ENCODE results near the gene BCL7A.

DNA sequence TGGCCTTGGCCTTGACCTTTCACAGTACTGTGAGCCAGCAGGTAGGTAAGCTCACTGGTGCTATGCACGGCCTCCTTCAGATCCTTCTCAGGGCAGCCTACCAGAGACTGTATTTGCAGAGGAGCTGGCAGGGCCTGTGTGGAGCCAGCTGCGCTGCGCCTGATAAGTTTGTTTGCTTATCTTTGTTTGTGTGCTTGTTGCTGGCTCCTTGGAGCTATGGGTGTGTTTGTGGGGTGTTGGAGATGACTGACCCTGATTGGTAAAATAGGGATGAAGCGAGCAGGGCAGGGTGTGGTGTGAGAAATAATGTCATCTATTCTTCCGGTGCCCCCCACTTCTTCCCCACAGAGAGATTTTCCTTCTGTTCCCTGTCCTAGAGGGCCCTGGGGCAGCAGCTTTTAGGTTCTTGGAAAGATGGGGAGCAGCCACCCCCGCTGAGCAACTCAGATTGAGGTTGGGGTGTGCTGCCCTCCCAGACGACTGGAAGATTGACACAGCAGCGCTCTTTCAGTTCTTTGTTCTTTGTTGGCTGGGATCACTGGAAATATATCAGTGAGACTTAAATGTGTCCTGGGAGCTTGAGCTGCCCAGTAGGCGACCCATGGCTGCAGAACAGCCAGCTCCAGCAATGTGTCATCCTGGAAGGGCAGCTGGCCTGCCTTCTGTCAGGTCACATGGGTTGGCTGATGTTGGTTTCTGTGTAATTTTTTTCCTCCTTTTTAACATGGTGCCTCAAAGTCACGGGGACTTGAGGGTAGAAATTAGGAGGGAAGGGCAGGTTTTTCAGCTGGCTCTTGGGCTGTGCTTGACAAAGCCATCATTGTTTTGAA, 76.5 kb downstream of the BCL7A start:
- TF ChIP-seq, protein P1, sequence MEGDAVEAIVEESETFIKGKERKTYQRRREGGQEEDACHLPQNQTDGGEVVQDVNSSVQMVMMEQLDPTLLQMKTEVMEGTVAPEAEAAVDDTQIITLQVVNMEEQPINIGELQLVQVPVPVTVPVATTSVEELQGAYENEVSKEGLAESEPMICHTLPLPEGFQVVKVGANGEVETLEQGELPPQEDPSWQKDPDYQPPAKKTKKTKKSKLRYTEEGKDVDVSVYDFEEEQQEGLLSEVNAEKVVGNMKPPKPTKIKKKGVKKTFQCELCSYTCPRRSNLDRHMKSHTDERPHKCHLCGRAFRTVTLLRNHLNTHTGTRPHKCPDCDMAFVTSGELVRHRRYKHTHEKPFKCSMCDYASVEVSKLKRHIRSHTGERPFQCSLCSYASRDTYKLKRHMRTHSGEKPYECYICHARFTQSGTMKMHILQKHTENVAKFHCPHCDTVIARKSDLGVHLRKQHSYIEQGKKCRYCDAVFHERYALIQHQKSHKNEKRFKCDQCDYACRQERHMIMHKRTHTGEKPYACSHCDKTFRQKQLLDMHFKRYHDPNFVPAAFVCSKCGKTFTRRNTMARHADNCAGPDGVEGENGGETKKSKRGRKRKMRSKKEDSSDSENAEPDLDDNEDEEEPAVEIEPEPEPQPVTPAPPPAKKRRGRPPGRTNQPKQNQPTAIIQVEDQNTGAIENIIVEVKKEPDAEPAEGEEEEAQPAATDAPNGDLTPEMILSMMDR (IDR thresholded peaks at IDR 0.05) = no peak
- no peak for TF ChIP-seq POLR2A (IDR thresholded peaks at IDR 0.05)

All from heart left ventricle (tissue), 13 donors.